VCaP (cell line): ENCODE data around the gene BRSK1.

Experiments
- H3K27ac ChIP-seq: fragments of 450-650 bp; 2 replicates; pipeline ENCODE4 v1.5.1; 2017
- TF ChIP-seq, protein P1 (sequence below): fragments of 450-650 bp; conservative IDR thresholded peaks from 2 replicates; pipeline ENCODE4 v1.5.1; 2017; ENCODE audit warnings: mild to moderate bottlenecking, moderate library complexity

Gene BRSK1

DNA sequence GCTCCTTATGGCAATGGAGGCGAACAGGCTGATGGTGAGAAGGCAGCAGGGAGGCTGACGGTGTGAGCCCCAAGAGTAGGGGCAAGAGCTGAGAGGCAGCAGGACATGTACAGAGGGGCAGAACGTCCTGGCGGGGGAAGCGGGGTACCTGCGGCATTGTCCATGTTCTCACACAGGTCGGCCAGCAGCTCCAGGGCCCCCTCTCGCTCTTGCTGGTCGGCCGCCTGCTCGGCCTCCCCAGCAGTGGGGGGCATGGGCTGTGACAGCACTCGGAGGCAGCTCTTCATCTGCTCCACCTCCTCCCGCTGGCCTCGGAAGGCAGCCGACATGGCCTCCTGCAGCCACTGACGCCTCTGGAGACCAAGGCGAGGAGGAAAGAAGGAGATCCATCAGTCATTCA lies 6.3 kb upstream of the BRSK1 start:
- TF ChIP-seq, protein P1, sequence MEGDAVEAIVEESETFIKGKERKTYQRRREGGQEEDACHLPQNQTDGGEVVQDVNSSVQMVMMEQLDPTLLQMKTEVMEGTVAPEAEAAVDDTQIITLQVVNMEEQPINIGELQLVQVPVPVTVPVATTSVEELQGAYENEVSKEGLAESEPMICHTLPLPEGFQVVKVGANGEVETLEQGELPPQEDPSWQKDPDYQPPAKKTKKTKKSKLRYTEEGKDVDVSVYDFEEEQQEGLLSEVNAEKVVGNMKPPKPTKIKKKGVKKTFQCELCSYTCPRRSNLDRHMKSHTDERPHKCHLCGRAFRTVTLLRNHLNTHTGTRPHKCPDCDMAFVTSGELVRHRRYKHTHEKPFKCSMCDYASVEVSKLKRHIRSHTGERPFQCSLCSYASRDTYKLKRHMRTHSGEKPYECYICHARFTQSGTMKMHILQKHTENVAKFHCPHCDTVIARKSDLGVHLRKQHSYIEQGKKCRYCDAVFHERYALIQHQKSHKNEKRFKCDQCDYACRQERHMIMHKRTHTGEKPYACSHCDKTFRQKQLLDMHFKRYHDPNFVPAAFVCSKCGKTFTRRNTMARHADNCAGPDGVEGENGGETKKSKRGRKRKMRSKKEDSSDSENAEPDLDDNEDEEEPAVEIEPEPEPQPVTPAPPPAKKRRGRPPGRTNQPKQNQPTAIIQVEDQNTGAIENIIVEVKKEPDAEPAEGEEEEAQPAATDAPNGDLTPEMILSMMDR: no peak
- no peak overlapping the region for H3K27ac ChIP-seq

DNA sequence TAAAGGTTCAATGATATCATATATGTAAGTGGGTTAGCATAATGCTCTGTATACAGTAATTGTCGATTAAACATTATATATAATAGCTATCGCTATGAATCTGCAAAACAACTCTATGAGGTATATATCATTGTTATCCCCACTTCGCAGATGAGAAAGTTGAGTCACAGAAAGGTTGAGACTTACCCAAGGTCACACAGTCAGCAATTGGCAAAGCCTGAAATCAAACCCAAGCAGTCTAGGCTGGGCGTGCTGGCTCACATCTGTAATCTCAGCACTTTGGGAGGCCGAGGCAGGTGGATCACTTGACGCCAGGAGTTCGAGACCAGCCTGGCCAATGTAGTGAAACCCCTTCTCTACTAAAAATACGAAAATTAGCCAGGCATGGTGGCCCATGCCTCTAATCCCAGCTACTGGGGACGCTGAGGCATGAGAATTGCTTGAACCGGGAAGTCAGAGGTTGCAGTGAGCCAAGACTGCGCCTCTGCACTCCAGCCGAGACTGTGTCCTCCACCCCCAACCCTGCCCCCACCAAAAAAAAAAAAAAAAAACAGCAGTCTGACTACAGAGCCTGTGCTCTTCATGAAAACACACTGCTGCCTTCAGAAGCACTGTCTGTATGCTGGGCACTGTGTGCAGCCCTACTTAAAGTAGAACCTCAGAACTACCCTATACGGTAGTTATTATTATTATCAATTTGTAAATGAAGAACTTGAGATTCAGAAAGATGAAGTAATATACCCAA lies 5.2 kb upstream of the BRSK1 start:
- TF ChIP-seq, protein P1: no peak
- peak overlapping the region; percentile 81; the same call in 1 of the 2 replicates for H3K27ac ChIP-seq

DNA sequence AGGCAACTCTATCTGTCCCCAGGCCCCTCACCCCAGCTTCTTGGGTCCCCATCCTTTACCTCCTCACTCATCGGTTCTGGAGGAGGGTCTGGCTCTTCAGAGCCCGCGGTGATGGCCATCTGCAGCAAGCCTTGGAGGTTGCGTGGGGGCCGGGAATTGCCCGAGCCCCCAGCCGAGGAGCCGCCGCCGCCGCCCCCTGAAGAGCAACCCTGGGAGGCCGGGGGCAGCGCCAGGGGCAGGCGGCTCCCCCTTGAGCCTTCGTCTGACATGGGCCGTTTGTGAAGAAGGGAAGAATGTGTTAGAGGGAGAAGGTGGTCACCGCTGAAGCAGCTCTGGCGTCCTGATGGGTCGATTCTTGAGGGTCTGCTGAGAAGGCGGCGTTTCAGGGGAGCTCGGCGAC lies 4.5 kb upstream of the BRSK1 start:
- TF ChIP-seq, protein P1: no peak
- peak overlapping the region; percentile 81 for H3K27ac ChIP-seq

DNA sequence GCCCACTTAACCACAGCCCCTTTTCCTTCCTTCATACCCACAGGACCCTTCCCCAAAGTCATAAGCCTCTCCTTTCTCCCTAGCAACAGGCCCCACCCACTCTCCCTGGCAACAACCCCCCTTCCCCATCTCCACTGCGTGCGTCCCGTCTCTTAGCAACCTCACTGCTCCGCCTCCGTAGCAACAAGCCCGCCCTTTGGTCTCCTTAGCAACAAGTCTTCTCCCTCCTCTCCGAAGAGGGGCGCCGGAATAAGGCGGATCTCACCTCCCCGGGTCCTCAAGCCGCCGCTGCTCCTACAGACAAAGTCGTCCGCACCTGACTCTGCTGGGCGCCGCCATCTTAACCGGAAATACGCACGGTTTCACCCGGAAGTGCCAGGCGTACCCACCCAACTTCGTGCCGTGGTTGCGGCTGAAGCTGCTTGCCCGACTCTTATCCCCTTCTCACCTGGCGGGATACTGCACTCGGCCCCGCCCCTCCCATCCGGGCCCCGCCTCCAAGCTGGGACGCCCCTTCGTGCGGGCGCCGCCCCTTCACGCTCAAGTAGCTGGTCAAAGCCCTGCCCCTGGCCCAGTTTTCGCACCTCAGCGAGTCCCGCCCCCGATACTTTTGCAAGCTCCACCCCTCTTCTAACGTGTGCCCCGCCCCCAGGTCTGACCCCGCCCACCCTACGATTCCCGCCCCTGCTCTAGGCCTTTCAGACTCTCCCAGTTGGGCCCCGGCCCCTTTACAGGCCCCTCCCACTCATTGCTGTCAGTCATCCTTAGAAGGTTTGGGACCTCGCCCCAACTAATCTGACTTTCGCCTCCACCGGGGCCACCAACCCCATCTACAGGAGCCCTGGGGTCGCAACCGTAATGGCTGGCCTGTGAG lies 3.8 kb upstream of the BRSK1 start, which contains the start of gene HSPBP1:
HSPBP1 (minus strand) TSS at position 341 of the 874 bp plus-strand sequence. CDS start 502 bp downstream, outside the sequence.
- TF ChIP-seq, protein P1: no peak
- peak within 1 kb of the TSS; percentile 81 for H3K27ac ChIP-seq

DNA sequence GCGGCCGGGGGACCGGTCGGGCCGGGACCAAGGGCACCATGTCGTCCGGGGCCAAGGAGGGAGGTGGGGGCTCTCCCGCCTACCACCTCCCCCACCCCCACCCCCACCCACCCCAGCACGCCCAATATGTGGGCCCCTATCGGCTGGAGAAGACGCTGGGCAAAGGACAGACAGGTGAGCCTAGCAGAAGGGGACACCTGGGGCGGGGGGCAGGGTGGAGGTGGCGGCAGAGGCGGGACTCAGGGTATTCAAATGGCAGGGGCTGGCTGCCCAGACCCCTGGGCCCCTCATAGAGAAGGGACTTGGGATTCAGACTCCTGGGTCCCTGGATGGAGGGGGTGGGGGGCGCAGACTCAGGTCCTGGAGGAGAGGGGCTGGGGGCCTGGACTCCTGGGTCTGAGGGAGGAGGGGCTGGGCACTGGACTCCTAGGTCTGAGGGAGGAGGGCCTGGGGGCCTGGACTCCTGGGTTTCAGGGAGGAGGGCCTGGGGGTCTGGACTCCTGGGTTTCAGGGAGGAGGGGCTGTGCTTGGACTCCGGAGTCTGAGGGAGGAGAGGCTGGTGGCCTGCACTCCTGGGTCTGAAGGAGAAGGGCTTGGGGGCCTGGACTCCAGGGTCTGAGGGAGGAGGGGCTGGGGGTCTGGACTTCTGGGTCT lies 735 bp downstream of the BRSK1 start:
- TF ChIP-seq, protein P1: no peak
- peak overlapping the region; percentile 72 for H3K27ac ChIP-seq

DNA sequence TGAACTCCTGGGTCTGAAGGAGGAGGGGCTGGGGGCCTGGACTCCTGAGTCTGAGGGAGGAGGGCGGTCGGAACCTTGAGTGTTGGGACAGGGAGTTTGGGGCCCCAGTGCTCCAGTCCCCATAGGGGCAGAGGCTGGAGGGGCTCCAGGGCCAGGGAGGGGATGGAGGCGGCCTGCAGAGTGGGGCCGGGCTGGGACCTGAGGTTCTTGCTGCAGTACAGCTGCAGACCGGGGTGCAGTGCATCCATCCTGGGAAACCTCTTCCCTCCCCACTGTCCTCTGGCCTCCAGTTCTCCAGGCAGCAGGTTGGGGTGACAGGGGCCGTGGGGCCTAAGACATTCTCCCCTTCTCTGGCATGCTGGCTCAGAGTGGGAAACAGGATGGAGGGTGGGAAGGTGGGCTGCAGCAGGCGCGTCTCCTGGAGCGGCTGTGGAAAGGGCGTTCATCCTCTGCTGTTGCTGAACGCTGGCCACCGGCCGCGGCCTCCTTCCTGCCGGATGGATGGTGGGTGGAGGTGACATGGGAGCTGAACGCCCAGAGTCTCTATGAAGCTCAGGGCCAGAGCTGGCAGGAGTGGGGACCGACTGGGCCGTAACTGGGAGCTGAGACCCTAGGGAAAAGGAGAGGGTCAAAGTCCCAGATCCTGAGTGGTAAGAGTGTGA lies 1.6 kb downstream of the BRSK1 start:
- peak overlapping the region; percentile 72; the same call in 1 of the 2 replicates for H3K27ac ChIP-seq
- TF ChIP-seq, protein P1: no peak
